Neural cell (in vitro differentiated cells): Measurements from ENCODE around the gene DSPP. TPM values are rescaled to one million over a fixed set of nuclear protein-coding genes. Genes with fewer than 3 reads are reported as not detected.

Source experiments
- H2AFZ ChIP-seq: fragments of 200-600, 300-800 bp; sonication (generic), shearing (Covaris generic); 2 replicates; pipeline ENCODE4 v1.6.0; 2014; ENCODE audit warnings: low read depth, mild to moderate bottlenecking, antibody characterized with exemption, low read length, moderate library complexity
- H3F3A ChIP-seq: fragments of 200-600 bp; shearing (Covaris generic); 2 replicates; pipeline ENCODE4 v1.6.1; 2016; ENCODE audit warnings: mild to moderate bottlenecking, moderate library complexity, mixed read lengths, antibody characterized with exemption, low read length; ENCODE audit not compliant: insufficient read depth, poor library complexity, severe bottlenecking
- H3K27ac ChIP-seq: fragments of 200-600, 300-800 bp; sonication (generic), shearing (Covaris generic); 2 replicates; pipeline ENCODE4 v1.5.1; 2014; ENCODE audit warnings: mild to moderate bottlenecking, low read length, moderate library complexity
- H3K27me3 ChIP-seq: fragments of 300-800, 200-600 bp; sonication (generic), shearing (Covaris generic); 2 replicates; pipeline ENCODE4 v1.6.0; 2014; ENCODE audit warnings: mild to moderate bottlenecking, low read depth, low read length, moderate library complexity; ENCODE audit not compliant: insufficient read depth
- H3K36me3 ChIP-seq: fragments of 300-800, 200-600 bp; sonication (generic), shearing (Covaris generic); 2 replicates; pipeline ENCODE4 v1.5.1; 2014; ENCODE audit warnings: mild to moderate bottlenecking, antibody characterized with exemption, low read length, moderate library complexity; ENCODE audit not compliant: insufficient read depth
- H3K4me2 ChIP-seq: fragments of 300-800, 200-600 bp; sonication (generic), shearing (Covaris generic); 2 replicates; pipeline ENCODE4 v1.6.0; 2014; ENCODE audit warnings: mild to moderate bottlenecking, low read length
- H3K4me3 ChIP-seq: fragments of 300-800, 200-600 bp; sonication (generic), shearing (Covaris generic); 2 replicates; pipeline ENCODE4 v1.5.1; 2014; ENCODE audit warnings: mild to moderate bottlenecking, low read length, moderate library complexity
- H3K79me2 ChIP-seq: fragments of 200-600 bp; shearing (Covaris generic); replicated peaks from 2 replicates; pipeline ENCODE4 v1.6.0; 2014; ENCODE audit warnings: mild to moderate bottlenecking, low read length, moderate library complexity; ENCODE audit not compliant: insufficient read depth
- H3K9ac ChIP-seq: fragments of 300-800, 200-600 bp; sonication (generic), shearing (Covaris generic); 2 replicates; pipeline ENCODE4 v1.6.1; 2016; ENCODE audit warnings: mild to moderate bottlenecking, low read length, mixed read lengths
- H3K9me2 ChIP-seq: fragments of 200-600 bp; shearing (Covaris generic); 2 replicates; pipeline ENCODE4 v1.6.1; 2016; ENCODE audit warnings: mild to moderate bottlenecking, low read length, mixed read lengths; ENCODE audit not compliant: insufficient read depth
- H3K9me3 ChIP-seq: fragments of 200-600, 300-800 bp; sonication (generic), shearing (Covaris generic); 2 replicates; pipeline ENCODE4 v1.6.1; 2016; ENCODE audit warnings: mild to moderate bottlenecking, mixed run types, low read length, moderate library complexity, mixed read lengths
- H4K20me1 ChIP-seq: fragments of 200-600 bp; shearing (Covaris generic); 2 replicates; pipeline ENCODE4 v1.6.1; 2016; ENCODE audit warnings: mild to moderate bottlenecking, mixed run types; ENCODE audit not compliant: insufficient read depth
- EP300 ChIP-seq: fragments of 450-650 bp; conservative IDR thresholded peaks from 2 replicates; pipeline ENCODE4 v1.6.1; 2014; ENCODE audit warnings: antibody characterized with exemption, mild to moderate bottlenecking, moderate library complexity; ENCODE audit not compliant: poor library complexity, severe bottlenecking
- EZH2 ChIP-seq: fragments of 200-600, 300-800 bp; shearing (Covaris generic), sonication (generic); IDR thresholded peaks from 2 replicates; pipeline ENCODE4 v1.6.1; 2014; ENCODE audit warnings: antibody characterized with exemption, low read length, borderline replicate concordance, mild to moderate bottlenecking; ENCODE audit not compliant: insufficient read depth, poor library complexity, severe bottlenecking
- MXI1 ChIP-seq: fragments of 450-650 bp; conservative IDR thresholded peaks from 2 replicates; pipeline ENCODE4 v1.6.1; 2014; ENCODE audit warnings: antibody characterized with exemption, mild to moderate bottlenecking; ENCODE audit not compliant: poor library complexity, severe bottlenecking
- POLR2AphosphoS5 ChIP-seq: IDR thresholded peaks from 2 replicates; pipeline ENCODE4 v1.6.1; 2012
- RAD21 ChIP-seq: fragments of 450-650 bp; conservative IDR thresholded peaks from 2 replicates; pipeline ENCODE4 v1.6.1; 2014; ENCODE audit warnings: antibody characterized with exemption, mild to moderate bottlenecking, moderate library complexity
- SMC3 ChIP-seq: fragments of 450-650 bp; conservative IDR thresholded peaks from 2 replicates; pipeline ENCODE4 v1.6.1; 2014; ENCODE audit warnings: antibody characterized with exemption, mild to moderate bottlenecking, moderate library complexity; ENCODE audit not compliant: poor library complexity
- TAF1 ChIP-seq: IDR thresholded peaks from 2 replicates; pipeline ENCODE4 v1.6.1; 2012; ENCODE audit warnings: low read depth
- polyA plus RNA-seq: library from polyadenylated mRNA; depleted of rRNA; stranded (reverse); fragments of >200 nt; gene quantifications from 2 replicates; pipeline ENCODE4 v1.2.3, GENCODE V29; 2014
- TF ChIP-seq, protein P1 (sequence below): fragments of 450-650 bp; IDR thresholded peaks from 2 replicates; pipeline ENCODE4 v1.5.1; 2014; ENCODE audit warnings: antibody characterized with exemption, mild to moderate bottlenecking, moderate library complexity; ENCODE audit not compliant: poor library complexity, severe bottlenecking
- TF ChIP-seq, protein P2 (sequence below): IDR thresholded peaks from 2 replicates; pipeline ENCODE4 v1.6.1; 2012; ENCODE audit warnings: borderline replicate concordance

Gene DSPP
- polyA plus RNA-seq, 1 donor from 2014 or later: not detected

DNA sequence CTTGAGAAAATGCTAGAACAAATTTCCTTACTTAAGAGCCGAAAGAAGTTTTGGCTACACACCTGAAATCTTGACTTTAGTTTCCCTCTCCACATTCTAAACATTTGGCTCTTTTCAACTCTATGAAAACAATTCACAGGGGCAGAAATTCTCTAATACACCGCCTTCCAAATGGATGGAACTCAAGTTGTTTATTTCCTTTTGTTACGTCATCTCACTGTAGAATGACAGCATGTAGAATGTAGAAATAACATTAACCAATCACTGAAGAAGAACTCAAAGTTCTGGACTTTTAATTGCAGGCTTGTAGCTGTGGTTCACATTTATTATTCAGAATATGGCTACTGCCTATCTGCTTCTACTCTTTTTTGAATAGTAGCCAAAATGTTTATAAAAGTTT, 43.6 kb downstream of the DSPP start:
- Histone ChIP-seq H3K4me3 (no peak overlapping the region), H3K36me3 (no peaks in the 10 kb centered on the region), H3F3A (no peaks in the 10 kb centered on the region), H3K9me2 (no peaks in the 10 kb centered on the region), H2AFZ (no peak overlapping the region), H3K27me3 (no peaks in the 10 kb centered on the region), H3K4me2 (no peak overlapping the region), H4K20me1 (no peaks in the 10 kb centered on the region), H3K9ac (no peak overlapping the region), H3K27ac (no peak overlapping the region), H3K79me2 (no peaks in the 10 kb centered on the region), H3K9me3 (no peaks in the 10 kb centered on the region)
- no peak for TF ChIP-seq EP300

DNA sequence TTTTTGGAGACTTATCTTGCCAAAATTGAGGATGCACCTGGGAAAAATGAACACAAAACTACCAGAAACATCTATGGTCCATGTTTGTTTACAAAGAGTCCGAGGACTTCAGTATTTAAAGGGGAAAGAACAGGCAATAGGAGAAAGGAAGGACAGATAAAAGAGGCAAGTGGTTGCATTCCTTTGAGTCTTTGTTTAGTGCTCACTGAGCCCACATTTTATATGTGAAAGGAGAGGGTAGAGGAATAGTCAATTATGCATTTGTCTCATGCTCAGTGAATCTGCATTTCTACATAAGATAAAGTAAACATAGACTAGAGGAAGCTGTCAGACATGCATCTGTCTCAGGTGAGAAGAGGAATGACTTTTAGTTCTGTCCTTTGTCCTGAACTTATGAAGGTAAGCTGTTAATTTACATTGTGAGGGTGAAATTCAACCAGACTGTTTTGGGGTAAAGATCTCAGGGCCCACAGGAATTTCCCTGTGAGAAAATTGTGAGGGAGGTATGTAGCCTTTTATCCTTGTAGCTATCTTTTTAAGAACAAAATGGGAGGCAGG, 46.2 kb downstream of the DSPP start:
- Histone ChIP-seq H2AFZ (no peak overlapping the region), H3K4me2 (no peak overlapping the region), H3F3A (no peaks in the 10 kb centered on the region), H4K20me1 (no peaks in the 10 kb centered on the region), H3K9ac (no peak overlapping the region), H3K27ac (no peak overlapping the region), H3K36me3 (no peaks in the 10 kb centered on the region), H3K9me2 (no peaks in the 10 kb centered on the region), H3K4me3 (no peak overlapping the region), H3K9me3 (no peaks in the 10 kb centered on the region), H3K79me2 (no peaks in the 10 kb centered on the region), H3K27me3 (no peaks in the 10 kb centered on the region)
- no peak for TF ChIP-seq EP300
- TF ChIP-seq EZH2: no peak
- TF ChIP-seq POLR2AphosphoS5: no peak
- no peak for TF ChIP-seq TAF1
- no peak for TF ChIP-seq MXI1
- TF ChIP-seq RAD21: no peak
- TF ChIP-seq SMC3: no peak
- TF ChIP-seq, protein P1, sequence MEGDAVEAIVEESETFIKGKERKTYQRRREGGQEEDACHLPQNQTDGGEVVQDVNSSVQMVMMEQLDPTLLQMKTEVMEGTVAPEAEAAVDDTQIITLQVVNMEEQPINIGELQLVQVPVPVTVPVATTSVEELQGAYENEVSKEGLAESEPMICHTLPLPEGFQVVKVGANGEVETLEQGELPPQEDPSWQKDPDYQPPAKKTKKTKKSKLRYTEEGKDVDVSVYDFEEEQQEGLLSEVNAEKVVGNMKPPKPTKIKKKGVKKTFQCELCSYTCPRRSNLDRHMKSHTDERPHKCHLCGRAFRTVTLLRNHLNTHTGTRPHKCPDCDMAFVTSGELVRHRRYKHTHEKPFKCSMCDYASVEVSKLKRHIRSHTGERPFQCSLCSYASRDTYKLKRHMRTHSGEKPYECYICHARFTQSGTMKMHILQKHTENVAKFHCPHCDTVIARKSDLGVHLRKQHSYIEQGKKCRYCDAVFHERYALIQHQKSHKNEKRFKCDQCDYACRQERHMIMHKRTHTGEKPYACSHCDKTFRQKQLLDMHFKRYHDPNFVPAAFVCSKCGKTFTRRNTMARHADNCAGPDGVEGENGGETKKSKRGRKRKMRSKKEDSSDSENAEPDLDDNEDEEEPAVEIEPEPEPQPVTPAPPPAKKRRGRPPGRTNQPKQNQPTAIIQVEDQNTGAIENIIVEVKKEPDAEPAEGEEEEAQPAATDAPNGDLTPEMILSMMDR: no peak
- TF ChIP-seq, protein P2, sequence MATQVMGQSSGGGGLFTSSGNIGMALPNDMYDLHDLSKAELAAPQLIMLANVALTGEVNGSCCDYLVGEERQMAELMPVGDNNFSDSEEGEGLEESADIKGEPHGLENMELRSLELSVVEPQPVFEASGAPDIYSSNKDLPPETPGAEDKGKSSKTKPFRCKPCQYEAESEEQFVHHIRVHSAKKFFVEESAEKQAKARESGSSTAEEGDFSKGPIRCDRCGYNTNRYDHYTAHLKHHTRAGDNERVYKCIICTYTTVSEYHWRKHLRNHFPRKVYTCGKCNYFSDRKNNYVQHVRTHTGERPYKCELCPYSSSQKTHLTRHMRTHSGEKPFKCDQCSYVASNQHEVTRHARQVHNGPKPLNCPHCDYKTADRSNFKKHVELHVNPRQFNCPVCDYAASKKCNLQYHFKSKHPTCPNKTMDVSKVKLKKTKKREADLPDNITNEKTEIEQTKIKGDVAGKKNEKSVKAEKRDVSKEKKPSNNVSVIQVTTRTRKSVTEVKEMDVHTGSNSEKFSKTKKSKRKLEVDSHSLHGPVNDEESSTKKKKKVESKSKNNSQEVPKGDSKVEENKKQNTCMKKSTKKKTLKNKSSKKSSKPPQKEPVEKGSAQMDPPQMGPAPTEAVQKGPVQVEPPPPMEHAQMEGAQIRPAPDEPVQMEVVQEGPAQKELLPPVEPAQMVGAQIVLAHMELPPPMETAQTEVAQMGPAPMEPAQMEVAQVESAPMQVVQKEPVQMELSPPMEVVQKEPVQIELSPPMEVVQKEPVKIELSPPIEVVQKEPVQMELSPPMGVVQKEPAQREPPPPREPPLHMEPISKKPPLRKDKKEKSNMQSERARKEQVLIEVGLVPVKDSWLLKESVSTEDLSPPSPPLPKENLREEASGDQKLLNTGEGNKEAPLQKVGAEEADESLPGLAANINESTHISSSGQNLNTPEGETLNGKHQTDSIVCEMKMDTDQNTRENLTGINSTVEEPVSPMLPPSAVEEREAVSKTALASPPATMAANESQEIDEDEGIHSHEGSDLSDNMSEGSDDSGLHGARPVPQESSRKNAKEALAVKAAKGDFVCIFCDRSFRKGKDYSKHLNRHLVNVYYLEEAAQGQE: no peak

DNA sequence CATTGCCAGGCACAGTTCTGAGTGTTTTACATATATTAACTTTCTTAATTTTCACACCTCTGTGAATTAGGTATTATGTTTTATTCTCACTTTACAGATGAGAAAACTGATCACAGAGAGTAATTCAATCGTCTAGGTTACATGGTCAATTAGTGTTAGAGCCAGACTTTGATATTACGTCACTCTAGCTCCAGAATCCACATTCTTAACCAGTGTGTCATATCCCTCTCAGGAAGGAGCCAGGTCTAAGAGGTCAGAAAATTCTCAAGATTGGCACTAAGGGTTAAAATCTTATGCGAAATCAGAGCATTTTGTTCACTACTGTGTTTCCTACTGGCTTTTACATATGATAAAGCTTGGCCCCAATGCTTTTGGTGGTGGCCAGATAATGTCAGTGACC, 49.2 kb downstream of the DSPP start:
- H3K9me3 ChIP-seq: no peaks in the 10 kb centered on the region
- no peaks in the 10 kb centered on the region for H3K79me2 ChIP-seq
- H3K27me3 ChIP-seq: no peaks in the 10 kb centered on the region
- no peak overlapping the region for H3K9ac ChIP-seq
- H4K20me1 ChIP-seq: no peaks in the 10 kb centered on the region
- no peak overlapping the region for H3K27ac ChIP-seq
- no peaks in the 10 kb centered on the region for H3K9me2 ChIP-seq
- H2AFZ ChIP-seq: no peak overlapping the region
- H3K36me3 ChIP-seq: no peaks in the 10 kb centered on the region
- H3F3A ChIP-seq: no peaks in the 10 kb centered on the region
- H3K4me2 ChIP-seq: no peak overlapping the region
- H3K4me3 ChIP-seq: no peak overlapping the region
- TF ChIP-seq, protein P1: no peak
- TF ChIP-seq SMC3 (no peak), POLR2AphosphoS5 (no peak), MXI1 (no peak), TAF1 (no peak), EP300 (no peak), EZH2 (no peak), RAD21 (no peak)
- TF ChIP-seq, protein P2: no peak
